ENCODE measurements around the gene IFITM10. TPM values are rescaled to one million over a fixed set of nuclear protein-coding genes. Genes with fewer than 3 reads are reported as not detected.
A peak's percentile ranks its signal among the peaks of the same experiment; 100 is the strongest.
"Not testable (repeated sequence)": the region's sequence is repeated elsewhere in the genome, so short reads cannot be mapped to it uniquely, and the experiment has no call there.

Gene IFITM10
- total RNA-seq, 1 experiment from 2014 or later, result 1.0 TPM

DNA sequence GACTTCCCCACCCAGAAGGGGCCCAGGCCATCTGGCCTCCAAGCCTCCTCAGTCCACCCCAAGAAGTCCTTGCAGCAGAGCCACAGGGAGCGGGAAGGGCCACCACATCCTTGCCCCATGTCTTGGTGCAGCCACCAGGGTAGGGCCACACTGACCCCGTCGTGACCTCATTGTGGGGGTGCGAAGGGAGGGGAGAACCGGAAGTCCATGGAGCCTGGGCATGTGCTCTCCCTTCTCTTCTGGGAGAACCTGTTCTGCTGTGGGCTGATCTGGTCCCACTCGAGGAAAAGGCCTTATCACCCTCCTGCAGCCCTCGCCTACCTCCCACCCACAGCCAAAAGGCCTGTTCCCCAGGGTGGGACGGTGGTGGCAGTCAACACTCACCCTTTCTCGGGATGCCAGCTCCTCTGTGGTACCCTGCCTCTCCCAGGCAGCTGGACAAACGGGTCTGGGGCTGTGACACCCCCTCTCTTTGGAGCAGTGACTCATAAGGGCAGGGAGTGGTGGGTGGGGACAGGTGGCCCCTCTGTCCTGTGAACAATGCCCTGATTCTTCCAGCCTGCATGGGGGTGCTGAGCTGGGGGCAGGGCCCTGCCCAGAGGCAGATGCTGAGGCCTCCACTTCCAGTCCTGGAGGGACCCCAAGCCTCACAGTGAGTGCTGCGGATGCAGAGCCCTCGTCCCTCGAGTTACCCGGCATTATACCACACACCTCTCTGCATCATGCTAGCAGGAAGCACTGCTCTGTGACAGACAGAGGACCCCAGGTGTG is 27.9 kb upstream of the IFITM10 start:
- DNase-seq (ENCODE audit: extremely low read depth, low read depth), result no peak

DNA sequence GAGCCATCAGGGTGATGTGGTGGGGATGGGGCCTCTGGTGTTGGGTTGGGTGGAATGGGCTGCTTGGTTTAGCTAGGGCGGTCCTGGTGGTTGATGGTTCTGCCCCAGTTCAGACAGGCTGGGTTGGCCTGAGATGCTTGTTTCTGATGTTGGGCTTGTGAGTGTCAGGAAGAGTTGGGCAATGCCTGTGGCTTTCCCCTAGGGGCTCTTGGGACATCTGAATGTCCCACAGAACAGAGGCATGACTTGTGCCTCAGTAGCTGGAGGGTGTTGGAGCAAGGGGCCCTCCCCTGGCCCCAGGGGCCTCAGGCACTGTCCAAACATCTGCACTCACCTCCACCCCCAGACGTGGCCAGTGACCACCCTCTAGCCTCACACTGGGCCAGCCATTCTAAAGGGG is 27.3 kb upstream of the IFITM10 start:
- no peak for DNase-seq (ENCODE audit: extremely low read depth, low read depth)

DNA sequence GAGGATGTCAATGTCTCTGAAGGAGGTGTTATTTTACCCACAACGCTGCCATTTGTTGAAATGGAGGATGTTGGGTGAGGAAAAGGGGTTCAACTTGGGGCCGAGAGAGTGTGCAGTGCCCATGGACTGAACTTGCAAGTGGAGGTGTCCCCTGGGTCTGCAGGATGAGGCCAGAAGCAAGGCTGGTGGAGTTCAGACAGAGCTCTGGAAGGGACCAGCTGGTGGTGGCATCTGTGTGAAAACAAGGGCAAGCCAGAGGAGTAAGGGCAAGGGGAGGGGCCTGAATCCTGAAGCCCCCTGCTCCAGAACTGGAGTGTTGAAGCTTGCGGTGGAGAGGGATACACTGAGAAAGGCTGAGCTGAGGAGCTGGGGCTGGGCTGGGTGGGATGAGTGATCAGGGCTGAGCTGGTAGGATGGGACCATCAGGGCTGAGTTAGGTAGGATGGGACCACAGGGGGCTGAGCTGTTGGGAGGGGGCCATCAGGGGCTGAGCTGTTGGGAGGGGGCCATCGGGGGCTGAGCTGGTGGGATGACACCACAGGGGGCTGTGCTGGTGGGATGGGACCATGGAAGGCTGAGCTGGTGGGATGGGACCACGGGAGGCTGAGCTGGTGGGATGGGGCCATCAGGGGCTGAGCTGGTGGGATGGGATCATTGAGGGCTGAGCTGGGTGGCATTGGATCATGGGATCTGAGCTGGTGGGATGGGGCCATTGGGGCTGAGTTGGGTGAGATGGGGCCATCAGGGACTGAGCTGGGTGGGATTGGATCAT is 26.7 kb upstream of the IFITM10 start:
- no peak for DNase-seq (ENCODE audit: extremely low read depth, low read depth)

DNA sequence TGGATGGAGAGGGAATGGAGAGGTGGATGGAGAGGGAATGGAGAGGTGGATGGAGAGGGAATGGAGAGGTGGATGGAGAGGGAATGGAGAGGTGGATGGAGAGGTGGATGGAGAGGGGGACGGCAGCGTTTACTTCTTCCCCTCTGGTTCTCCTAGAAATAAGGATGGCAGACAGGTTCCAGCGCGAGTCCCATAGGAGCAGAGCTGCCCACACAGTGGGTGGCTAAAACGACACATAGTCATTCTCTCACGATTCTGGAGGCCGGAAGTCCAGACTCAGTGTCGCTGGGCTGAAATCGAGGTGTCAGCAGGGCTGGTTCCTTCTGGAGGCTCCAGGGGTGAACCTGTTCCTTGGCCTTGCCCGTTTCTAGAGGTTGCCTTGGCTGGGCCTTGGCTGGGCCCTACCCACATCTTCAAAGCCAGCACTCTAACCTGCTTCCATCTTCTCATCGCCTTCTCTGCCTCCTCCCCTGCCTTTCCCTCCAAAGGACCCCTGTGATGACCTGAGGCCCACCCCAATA is 26.0 kb upstream of the IFITM10 start:
- DNase-seq (ENCODE audit: extremely low read depth, low read depth), result no peak

DNA sequence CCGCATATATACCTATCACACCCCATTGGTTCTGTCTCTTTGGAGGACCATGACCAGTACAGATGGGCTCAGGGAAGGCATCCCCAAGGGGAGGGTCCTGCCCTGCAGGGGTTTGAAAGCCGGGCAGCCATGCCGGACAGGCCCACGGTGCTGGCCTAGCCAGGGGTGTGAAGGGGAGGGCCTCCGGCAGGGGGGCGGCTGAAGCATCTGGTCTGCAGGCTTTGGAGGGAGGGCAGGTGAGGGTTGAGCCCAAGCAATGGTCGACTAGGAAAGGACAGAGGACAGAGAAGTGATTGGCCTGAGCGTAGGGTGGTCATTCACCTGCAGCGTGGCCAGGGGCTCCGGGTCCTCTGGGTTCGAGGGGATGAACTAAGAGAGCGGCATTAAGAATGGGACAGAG is 24.5 kb upstream of the IFITM10 start:
- no peak for DNase-seq (ENCODE audit: extremely low read depth, low read depth)

DNA sequence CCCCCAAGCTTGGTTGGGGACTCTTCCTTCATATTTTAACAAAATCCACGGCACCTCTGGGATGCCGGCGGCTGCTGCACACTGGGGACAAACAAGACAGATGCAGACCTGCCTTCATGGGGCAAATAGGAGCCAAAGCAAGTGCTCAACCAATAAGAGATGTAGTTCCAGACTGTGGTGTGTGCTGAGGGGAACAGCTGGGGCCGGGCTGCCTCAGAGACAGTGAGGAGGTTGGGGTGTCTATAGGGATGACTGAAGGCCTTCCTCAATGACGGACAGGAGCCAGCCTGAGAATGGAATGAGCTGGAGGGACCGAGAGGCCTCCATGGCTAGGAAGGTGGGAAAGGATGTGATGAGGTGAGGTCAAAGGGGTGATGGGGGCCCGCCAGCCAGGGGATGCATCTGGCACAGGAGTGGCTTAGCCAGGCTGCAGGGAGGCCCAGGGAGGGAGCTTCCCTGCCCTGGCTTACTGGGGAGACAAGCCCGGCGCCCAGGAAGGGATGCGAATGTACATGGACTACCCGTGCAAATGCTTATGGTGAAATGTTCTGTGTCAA is 23.7 kb upstream of the IFITM10 start:
- DNase-seq (ENCODE audit: extremely low read depth, low read depth), result no peak

DNA sequence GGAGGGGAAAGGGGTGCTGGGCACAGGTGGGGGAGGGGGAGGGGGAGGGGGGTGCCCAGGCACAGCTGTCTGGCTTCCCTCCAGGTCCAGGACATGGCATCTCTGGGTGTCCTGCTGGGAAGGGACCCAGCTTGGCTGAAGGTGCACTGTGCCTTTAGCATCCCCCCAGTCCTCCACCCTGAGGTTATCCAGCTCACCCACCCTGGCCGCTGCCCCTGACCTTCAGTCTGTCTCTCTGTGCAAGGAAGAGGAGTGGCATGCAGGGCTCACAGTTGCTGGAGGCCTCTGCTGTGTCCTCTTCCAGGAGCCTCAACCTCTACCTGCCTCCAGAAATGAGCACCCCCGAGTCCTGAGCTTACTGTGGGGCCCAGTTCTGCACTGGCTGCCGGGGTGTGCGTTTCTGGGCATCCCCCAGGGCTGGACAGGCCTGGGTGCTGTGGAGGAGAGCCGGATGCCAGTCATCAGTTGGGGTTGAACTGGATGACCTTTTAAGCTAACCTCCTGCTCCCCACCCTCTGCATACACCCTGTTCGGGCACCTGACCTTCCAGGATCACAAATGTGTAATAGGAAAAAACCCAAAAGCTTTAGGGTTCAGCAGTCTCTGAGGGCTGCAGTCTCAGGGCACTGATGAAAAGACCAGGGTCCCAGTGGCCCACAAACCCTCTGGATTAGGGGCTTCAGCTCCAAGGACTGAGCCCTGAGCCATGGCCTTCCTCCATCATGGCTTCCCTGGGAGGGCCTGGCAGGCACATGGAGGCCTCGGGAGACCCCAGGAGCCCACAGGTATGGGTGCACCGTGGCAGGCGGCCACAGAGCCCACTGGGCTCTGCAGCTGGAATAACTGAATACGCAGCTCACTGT is 23.0 kb upstream of the IFITM10 start:
- DNase-seq (ENCODE audit: extremely low read depth, low read depth), result no peak

DNA sequence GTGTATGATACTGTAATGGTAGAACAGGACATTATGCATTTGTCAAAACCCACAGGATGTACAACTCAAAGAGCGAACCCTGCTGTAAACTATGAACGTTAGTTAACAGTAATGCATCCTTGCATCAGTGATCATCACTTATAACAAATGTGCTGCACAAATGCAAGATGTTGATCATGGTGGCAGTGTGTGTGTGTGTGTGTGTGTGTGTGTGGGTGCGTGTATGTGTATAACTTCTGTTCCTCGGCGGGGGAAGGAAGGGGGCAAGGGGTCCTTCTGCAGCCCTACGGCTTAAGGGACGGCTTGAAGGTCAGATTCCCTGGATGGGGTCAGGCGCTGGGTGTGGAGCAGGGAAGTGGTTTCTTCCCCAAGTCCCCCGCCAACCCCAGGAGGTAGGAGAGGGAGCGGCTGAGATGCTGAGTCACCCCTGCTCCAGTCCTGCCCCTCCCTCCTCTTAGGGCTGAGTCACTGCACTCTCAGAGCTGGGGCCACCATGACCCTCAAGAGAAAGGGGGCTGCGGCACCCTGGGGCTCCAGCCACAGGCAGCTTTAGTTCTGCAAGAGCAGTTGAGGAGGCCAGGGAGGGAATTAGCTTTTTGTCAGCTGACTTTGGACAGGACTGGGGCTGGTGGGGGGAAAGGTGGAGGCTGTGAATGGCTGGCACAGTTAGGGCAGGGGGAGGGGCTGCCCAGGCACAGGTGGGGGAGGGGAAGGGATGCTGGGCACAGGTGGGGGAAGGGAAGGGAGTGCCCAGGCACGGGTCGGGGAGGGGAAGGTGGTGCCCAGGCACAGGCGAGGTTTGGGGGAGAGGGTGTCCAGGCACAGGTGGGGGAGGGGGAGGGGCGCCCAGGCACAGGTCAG is 22.1 kb upstream of the IFITM10 start:
- peak; percentile 85 for DNase-seq (ENCODE audit: extremely low read depth, low read depth)

DNA sequence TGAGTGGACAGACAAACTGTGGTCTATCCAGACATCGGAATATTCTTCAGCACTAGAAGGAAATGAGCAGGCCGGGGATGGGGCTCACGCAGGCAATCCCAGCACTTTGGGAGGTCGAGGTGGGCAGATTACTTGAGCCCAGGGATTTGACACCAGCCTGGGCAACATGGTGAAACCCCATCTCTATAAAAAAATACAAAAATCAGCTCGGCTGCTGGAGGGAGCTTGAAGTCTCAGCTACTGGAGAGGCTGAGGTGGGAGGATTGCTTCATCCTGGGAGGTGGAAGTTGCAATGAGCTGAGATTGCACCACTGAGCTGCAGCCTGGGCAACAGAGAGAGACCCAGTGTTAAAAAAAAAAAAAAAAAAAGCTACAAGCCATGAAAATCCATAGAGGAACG is 21.3 kb upstream of the IFITM10 start:
- DNase-seq (ENCODE audit: extremely low read depth, low read depth), result peak; percentile 49

DNA sequence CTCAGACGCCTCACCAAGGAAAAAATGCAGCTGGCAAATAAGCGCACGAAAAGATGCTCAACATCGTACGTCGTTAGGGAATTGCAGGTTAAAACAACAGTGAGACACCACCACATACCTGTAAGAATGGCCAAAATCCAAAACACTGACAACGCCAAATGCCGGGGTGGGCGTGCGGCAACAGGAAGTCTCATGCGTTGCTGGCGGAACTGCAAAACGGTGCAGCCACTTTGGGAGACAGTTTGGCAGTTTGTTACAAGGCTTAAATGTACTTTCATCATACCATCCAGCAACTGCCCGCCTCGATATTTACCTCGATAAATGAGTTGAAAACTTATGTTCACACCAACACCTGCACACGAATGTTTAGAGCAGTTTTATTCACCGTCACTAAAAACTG is 20.9 kb upstream of the IFITM10 start:
- DNase-seq (ENCODE audit: extremely low read depth, low read depth), result no peak

DNA sequence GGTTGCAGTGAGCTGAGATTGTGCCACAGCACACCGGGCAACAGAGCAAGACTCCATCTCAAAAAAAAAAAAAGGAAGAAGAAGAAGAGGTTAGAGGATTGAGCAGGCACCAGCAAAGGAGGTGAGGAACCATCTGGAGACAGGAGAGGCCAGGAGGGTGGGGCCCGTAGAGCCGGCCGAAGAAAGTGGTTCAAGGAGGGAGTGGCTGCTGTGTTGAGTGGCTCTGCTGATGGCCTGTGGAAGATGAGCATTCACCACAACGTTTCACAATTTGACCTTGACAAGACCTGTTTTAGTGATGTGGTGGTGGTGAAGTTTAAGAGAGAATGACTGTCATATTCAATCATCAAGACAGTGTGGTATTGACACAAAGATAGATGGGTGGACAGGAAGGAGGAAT is 20.1 kb upstream of the IFITM10 start:
- DNase-seq (ENCODE audit: extremely low read depth, low read depth), result no peak

DNA sequence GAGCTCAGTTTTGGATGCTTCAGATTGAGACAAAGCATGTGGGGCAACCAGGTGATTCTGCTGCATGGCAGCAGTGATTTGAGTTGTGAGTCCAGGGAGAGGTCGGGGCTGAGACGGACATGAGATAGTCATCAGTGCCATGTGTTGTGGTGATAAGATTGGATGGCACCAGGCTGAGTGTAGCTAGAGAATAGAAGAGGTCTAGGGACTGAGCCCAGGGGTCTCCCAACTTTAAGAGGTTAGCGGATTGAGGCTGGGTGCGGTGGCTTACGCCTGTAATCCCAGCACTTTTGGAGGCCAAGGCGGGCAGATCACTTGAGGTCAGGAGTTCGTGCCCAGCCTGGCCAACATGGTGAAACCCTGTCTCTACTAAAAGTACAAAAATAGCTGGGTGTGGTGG is 19.7 kb upstream of the IFITM10 start:
- DNase-seq (ENCODE audit: extremely low read depth, low read depth), result no peak

DNA sequence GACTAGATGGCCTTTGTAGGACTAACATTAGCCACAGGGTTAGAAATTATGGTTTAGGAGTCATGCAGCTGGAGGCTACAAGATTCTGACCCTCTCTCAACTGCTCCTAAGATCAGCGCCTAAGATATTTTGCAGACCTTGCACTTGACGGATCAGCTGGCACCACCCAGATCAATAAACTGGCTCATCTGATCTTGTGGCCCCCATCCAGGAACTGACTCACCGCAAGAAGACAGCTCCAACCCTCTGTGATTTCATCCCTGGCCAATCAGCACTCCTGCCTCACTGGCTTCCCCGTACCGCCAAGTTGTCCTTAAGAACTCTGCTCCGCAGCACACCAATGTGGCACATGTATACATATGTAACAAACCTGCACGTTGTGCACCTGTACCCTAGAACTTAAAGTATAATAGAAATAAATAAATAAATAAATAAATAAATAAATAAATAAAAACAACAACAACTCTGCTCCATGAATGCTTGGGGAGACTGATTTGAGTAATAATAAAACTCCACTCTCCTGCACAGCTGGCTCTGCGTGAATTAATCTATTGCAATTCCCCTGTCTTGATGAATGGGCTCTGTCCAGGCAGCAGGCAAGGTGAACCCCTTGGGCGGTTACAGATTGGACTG is 19.0 kb upstream of the IFITM10 start:
- DNase-seq (ENCODE audit: extremely low read depth, low read depth), result not testable (repeated sequence)

DNA sequence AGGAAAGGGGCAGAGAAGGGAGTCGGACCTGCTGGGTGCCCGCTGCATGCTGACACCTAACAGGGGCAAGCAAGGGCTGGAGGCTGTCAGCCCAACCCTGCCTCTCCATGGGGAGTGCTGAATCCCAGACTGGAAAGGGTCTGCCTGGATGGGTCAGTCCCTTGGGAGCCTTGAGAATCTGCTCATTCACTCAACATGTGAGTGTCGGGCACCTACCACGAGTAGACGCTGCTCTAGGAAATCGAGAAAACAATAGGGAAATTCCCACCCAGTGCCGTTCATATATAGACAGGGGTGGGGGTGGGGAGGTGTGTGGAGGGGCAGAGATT is 17.7 kb upstream of the IFITM10 start:
- DNase-seq (ENCODE audit: extremely low read depth, low read depth), result no peak

DNA sequence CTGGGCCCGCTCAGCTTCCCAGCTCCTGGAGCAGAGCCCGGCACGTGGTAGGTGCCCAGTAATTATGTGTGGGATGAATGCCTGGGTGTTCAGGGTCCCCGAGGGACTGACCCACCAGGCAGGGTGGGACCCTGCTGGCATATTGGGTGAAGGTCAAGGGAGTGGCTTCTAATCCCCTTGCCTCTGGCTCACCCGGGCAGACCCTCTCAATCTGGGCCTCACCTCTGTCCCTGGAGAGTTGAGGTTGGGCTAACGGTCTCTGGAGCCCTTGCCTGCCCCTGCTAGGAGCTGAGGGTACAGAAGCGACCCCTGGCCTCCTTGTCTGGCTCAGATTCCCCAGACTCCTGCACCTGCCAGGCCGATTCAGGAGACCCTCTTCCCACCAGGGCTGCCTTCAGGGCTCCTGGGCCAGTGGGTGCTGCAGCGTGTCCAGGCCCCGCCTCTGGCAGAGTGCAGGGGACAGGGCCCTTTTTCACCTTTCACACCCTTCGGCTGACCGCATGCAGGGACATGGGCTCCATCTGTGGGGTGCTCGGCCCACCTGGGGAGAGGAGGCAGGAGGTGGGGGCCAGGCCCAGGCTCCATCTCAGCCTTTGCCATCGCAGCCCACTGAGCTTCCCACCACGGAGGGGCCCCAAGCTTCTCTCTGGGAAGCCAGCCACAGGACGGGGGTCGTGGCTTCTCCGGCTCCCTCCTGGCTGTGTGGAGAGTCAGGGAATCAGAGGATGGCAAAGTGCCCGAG is 17.2 kb upstream of the IFITM10 start:
- no peak for DNase-seq (ENCODE audit: extremely low read depth, low read depth)

DNA sequence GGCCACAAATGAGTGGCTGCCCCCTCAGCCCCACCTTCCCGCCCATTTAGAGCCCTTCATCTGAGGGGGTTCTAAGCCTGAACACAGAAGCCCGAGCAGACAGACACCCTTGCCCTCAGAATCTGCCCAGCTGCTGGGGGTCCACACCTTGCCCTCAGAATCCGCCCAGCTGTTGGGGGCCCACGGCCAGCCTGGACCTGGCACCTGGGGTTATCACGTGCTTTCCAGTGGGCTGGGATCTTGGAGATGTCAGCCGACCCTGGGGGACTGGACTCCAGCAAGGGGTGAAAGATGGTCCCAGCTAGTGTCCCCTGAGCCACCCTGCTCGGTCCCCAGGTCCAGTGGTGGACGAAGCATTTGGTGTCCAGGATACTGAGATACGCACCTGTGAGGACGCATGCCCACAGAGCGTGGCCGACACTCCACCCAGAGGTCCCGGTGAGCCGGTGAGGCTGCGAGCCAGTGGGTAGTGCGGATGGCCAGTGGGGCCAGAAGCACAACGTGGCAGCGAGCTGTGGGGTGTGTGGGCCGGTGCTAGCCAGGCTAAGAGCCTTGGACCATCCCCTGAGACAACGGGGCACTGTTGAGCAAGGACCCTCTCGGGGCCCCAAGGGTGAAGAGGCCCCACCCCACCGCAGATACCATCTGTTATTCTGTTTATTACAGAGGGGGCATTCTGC is 16.5 kb upstream of the IFITM10 start:
- no peak for DNase-seq (ENCODE audit: extremely low read depth, low read depth)

DNA sequence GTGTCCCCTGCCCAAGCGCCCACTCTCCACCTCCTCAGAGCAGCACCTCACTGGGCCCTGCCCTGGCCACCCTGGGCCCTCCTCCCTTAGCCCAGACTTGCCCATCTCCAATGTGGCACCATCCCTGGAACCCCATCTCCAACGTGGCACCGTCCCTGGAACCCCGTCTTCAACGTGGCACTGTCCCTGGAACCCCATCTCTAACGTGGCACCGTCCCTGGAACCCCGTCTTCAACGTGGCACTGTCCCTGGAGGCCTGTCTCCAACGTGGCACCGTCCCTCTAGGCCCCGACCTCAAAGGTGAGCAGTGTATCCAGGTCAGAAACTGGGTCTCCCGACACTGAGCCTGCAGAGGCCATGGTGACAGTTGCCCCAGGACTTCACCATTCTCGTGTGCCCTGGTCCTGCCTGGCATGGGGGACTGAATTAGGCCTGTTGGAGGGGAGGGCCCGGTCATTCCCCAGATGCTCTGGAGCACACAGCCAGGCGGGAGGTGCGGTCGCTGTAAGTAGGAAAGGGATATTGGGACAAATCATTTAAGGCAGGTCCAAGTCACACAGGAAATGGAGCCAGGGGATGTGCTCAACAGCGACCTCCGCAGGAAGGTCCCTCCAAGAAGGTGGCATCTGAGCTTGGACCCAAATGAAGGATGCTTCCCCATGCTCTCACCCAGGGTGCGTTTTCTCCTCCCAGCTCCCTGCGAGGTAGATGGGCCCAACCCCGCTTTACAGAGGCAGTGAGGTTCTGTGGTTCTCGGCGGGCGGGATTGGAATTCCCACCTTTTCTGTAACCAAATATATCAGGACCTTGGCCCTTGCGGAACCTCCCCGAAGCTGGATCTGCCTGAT is 15.7 kb upstream of the IFITM10 start:
- DNase-seq (ENCODE audit: extremely low read depth, low read depth), result no peak
